ENCODE measurements around the gene SPATA13.

GRCh38 chr13:24253520-24254145, 93.1 kb downstream of the SPATA13 start:
- TF ChIP-seq POLR2A (IDR thresholded peaks at IDR 0.05; ENCODE audit: low read length) (no peak), GATA1 (IDR thresholded peaks at IDR 0.05; ENCODE audit: low read depth, low read length) (no peak)

Data from erythroblast (primary cell).